Liver (tissue), 9 donors: Measurements from ENCODE around the gene CELF2. TPM values are rescaled to one million over a fixed set of nuclear protein-coding genes. Genes with fewer than 3 reads are reported as not detected.

Experiments used
- DNase-seq: peaks from one replicate; pipeline ENCODE4 v3.0.0-alpha.2; 2017; ENCODE audit warnings: low spot score
- H3K27ac ChIP-seq, 2 donors: one replicate each; pipeline ENCODE4 v1.7.0; 2013; ENCODE audit warnings: inconsistent platforms in 2 of 2, low read length in 2 of 2, control low read depth in 1 of 2, low read depth in 1 of 2, mild to moderate bottlenecking in 1 of 2
- H3K27me3 ChIP-seq, 4 donors: one replicate each; pipeline versions ENCODE4 v1.6.1 to v1.7.0; 2013; ENCODE audit warnings: low read length in 3 of 4, inconsistent platforms in 1 of 4, mild to moderate bottlenecking in 1 of 4, moderate library complexity in 1 of 4; ENCODE audit not compliant: control insufficient read depth in 4 of 4, insufficient read depth in 4 of 4
- H3K36me3 ChIP-seq, 4 donors: one replicate each; pipeline versions ENCODE4 v1.6.1 to v1.7.0; 2013; ENCODE audit warnings: low read length in 3 of 4, mild to moderate bottlenecking in 3 of 4, low read depth in 1 of 4, moderate library complexity in 1 of 4; ENCODE audit not compliant: control insufficient read depth in 4 of 4, insufficient read depth in 3 of 4
- H3K4me1 ChIP-seq, 4 donors: one replicate each; pipeline versions ENCODE4 v1.6.1 to v1.7.0; 2013; ENCODE audit warnings: low read length in 3 of 4, mild to moderate bottlenecking in 3 of 4, moderate library complexity in 1 of 4; ENCODE audit not compliant: control insufficient read depth in 4 of 4, insufficient read depth in 4 of 4
- H3K4me3 ChIP-seq, 3 donors: one replicate each; pipeline versions ENCODE4 v1.6.1 to v1.7.0; 2013; ENCODE audit warnings: low read length in 3 of 3, control low read depth in 1 of 3, low read depth in 1 of 3, mild to moderate bottlenecking in 1 of 3
- H3K9ac ChIP-seq, 2 donors: one replicate each; pipeline ENCODE4 v1.7.0; 2013; ENCODE audit warnings: low read length in 2 of 2, mild to moderate bottlenecking in 2 of 2, moderate library complexity in 2 of 2, control low read depth in 1 of 2, low read depth in 1 of 2
- H3K9me3 ChIP-seq, 4 donors: one replicate each; pipeline versions ENCODE4 v1.6.1 to v1.7.0; 2013; ENCODE audit warnings: low read length in 3 of 4; ENCODE audit not compliant: control insufficient read depth in 4 of 4
- CTCF ChIP-seq: fragments of 150-350 bp; IDR thresholded peaks from 2 replicates; pipeline ENCODE4 v1.5.1; 2017; ENCODE audit warnings: improper control_type of control experiment, low read depth, low read length; ENCODE audit not compliant: missing input control
- FOXA1 ChIP-seq: IDR thresholded peaks from 2 replicates; pipeline ENCODE4 v1.6.1; 2016; ENCODE audit warnings: antibody characterized with exemption
- JUND ChIP-seq, 2 donors: IDR thresholded peaks; 2 replicates each; pipeline ENCODE4 v1.6.1; 2016; ENCODE audit warnings: antibody characterized with exemption in 2 of 2
- RAD21 ChIP-seq, 2 donors: IDR thresholded peaks; 2 replicates each; pipeline ENCODE4 v1.6.1; 2016; ENCODE audit warnings: antibody characterized with exemption in 2 of 2, mild to moderate bottlenecking in 2 of 2
- RXRA ChIP-seq, 2 donors: IDR thresholded peaks; 2 replicates each; pipeline ENCODE4 v1.6.1; 2017 to 2018; ENCODE audit warnings: antibody characterized with exemption in 2 of 2, mild to moderate bottlenecking in 1 of 2
- WGBS: extraction: QIAGEN DNeasy Blood & Tissue Kit; methylation state at CpG from one replicate; pipeline ENCODE4 v1.1.7; 2013; 5-methylcytosine and 5-hydroxymethylcytosine counted together
- polyA plus RNA-seq, 2 donors: library from polyadenylated mRNA; stranded (reverse) in 1 of 2; unstranded in 1 of 2; fragments of 200-250 nt in 1 of 2; fragments of >200 nt in 1 of 2; fragmentation: Nextera tagmentation in 1 of 2; extraction: Ambion mirVana in 1 of 2; gene quantifications; one replicate each; pipeline versions ENCODE4 v1.2.1 to v1.2.3, GENCODE V29; 2013 to 2015
- total RNA-seq, 2 donors: library from RNA; depleted of rRNA; stranded (reverse); fragments of >200 nt; gene quantifications; one replicate each; pipeline ENCODE4 v1.2.3, GENCODE V29; 2014
- TF ChIP-seq, protein P1 (sequence below): IDR thresholded peaks from 2 replicates; pipeline ENCODE4 v1.6.1; 2016; ENCODE audit warnings: antibody characterized with exemption, mild to moderate bottlenecking
- TF ChIP-seq, protein P2 (sequence below): IDR thresholded peaks from 2 replicates; pipeline ENCODE4 v1.6.1; 2016; ENCODE audit warnings: antibody characterized with exemption
- donor health status: healthy.
- donor health status: healthy.
- donor health status: healthy.
- donor health status: healthy.
- donor health status: healthy.

CELF2 gene
- total and polyA plus RNA-seq, 4 donors: 1.4 to 8.5 (median 5.6) TPM

DNA sequence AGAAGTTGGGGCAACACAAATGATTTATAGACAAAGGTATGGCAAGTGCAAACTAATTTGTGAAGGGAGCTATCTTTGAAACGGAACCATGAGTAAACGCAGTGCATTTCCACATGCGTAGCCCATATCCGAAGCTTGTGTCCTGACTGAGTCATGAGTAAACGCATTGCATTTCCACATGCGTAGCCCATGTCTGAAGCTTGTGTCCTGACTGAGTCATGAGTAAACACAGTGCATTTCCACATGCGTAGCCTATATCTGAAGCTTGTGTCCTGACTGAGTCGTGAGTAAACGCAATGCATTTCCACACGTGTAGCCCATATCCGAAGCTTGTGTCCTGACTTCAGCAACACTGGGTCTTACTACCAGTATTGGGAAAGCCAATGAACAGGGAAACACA is 95.0 kb downstream of the CELF2 start:
- 83% methylated on average over 11 of the region's 11 CpGs for WGBS
- Histone ChIP-seq H3K9ac (no peak overlapping the region), H3K9me3 (peaks cover 0 to 2% (median 0%) of the 10 kb centered on the region in 4 donors), H3K36me3 (no peaks in the 10 kb centered on the region), H3K27ac (no peak overlapping the region), H3K4me1 (no peaks in the 10 kb centered on the region), H3K4me3 (no peak overlapping the region), H3K27me3 (peaks cover 0 to 4% (median 2%) of the 10 kb centered on the region in 4 donors)
- no peak for TF ChIP-seq JUND (IDR thresholded peaks at IDR 0.05)
- TF ChIP-seq, protein P1, sequence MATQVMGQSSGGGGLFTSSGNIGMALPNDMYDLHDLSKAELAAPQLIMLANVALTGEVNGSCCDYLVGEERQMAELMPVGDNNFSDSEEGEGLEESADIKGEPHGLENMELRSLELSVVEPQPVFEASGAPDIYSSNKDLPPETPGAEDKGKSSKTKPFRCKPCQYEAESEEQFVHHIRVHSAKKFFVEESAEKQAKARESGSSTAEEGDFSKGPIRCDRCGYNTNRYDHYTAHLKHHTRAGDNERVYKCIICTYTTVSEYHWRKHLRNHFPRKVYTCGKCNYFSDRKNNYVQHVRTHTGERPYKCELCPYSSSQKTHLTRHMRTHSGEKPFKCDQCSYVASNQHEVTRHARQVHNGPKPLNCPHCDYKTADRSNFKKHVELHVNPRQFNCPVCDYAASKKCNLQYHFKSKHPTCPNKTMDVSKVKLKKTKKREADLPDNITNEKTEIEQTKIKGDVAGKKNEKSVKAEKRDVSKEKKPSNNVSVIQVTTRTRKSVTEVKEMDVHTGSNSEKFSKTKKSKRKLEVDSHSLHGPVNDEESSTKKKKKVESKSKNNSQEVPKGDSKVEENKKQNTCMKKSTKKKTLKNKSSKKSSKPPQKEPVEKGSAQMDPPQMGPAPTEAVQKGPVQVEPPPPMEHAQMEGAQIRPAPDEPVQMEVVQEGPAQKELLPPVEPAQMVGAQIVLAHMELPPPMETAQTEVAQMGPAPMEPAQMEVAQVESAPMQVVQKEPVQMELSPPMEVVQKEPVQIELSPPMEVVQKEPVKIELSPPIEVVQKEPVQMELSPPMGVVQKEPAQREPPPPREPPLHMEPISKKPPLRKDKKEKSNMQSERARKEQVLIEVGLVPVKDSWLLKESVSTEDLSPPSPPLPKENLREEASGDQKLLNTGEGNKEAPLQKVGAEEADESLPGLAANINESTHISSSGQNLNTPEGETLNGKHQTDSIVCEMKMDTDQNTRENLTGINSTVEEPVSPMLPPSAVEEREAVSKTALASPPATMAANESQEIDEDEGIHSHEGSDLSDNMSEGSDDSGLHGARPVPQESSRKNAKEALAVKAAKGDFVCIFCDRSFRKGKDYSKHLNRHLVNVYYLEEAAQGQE: no peak
- no peak for TF ChIP-seq RXRA (IDR thresholded peaks at IDR 0.05)
- TF ChIP-seq, protein P2, sequence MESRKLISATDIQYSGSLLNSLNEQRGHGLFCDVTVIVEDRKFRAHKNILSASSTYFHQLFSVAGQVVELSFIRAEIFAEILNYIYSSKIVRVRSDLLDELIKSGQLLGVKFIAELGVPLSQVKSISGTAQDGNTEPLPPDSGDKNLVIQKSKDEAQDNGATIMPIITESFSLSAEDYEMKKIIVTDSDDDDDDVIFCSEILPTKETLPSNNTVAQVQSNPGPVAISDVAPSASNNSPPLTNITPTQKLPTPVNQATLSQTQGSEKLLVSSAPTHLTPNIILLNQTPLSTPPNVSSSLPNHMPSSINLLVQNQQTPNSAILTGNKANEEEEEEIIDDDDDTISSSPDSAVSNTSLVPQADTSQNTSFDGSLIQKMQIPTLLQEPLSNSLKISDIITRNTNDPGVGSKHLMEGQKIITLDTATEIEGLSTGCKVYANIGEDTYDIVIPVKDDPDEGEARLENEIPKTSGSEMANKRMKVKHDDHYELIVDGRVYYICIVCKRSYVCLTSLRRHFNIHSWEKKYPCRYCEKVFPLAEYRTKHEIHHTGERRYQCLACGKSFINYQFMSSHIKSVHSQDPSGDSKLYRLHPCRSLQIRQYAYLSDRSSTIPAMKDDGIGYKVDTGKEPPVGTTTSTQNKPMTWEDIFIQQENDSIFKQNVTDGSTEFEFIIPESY: no peak
- no peak for TF ChIP-seq FOXA1
- no peak for DNase-seq

- no peaks in the 10 kb centered on the region for H3K36me3 ChIP-seq
- H3K4me1 ChIP-seq: no peaks in the 10 kb centered on the region
- no peak overlapping the region for H3K4me3 ChIP-seq
- peaks cover 0 to 4% (median 2%) of the 10 kb centered on the region in 4 donors for H3K27me3 ChIP-seq
- H3K9me3 ChIP-seq: peaks cover 0 to 2% (median 0%) of the 10 kb centered on the region in 4 donors
- H3K27ac ChIP-seq: no peak overlapping the region
- WGBS: 64% methylated on average over 4 of the region's 4 CpGs
- DNase-seq: no peak
- no peak overlapping the region for H3K9ac ChIP-seq
- TF ChIP-seq CTCF: peak; percentile 15
- peak; percentile 61 for TF ChIP-seq RAD21 (IDR thresholded peaks at IDR 0.05)
- TF ChIP-seq, protein P1: no peak
These were observed 95.5 kb downstream of the CELF2 start for GRCh38 chr10:11113156-11113555.
